Loucy (cell line): ENCODE results near the gene FAM53A.

ENCODE experiments used
- H2AFZ ChIP-seq: fragments of 200-600 bp; sonication (generic); 2 replicates; pipeline ENCODE4 v1.6.0; 2016; ENCODE audit warnings: antibody characterized with exemption, mild to moderate bottlenecking, low read length, moderate library complexity
- H3F3A ChIP-seq: fragments of 200-600 bp; 2 replicates; pipeline ENCODE4 v1.6.0; 2016; ENCODE audit warnings: antibody characterized with exemption, low read depth, mild to moderate bottlenecking
- H3K27me3 ChIP-seq: fragments of 200-600 bp; sonication (generic); 2 replicates; pipeline ENCODE4 v1.6.1; 2014; ENCODE audit warnings: low read length, mild to moderate bottlenecking; ENCODE audit not compliant: insufficient read depth, poor library complexity, severe bottlenecking
- H3K36me3 ChIP-seq: fragments of 200-600 bp; sonication (generic); 2 replicates; pipeline ENCODE4 v1.6.1; 2016; ENCODE audit warnings: low read length; ENCODE audit not compliant: insufficient read depth
- H3K4me1 ChIP-seq: fragments of 200-600 bp; sonication (generic); 2 replicates; pipeline ENCODE4 v1.5.1; 2014; ENCODE audit warnings: low read length, mild to moderate bottlenecking; ENCODE audit not compliant: insufficient read depth, poor library complexity, severe bottlenecking
- H3K4me2 ChIP-seq: fragments of 200-600 bp; sonication (generic); 2 replicates; pipeline ENCODE4 v1.6.0; 2014; ENCODE audit warnings: antibody characterized with exemption, low read length, low read depth, mild to moderate bottlenecking; ENCODE audit not compliant: poor library complexity, severe bottlenecking
- H3K4me3 ChIP-seq: fragments of 200-600 bp; sonication (generic); 2 replicates; pipeline ENCODE4 v1.5.1; 2014; ENCODE audit warnings: low read length, mild to moderate bottlenecking, mixed read lengths; ENCODE audit not compliant: poor library complexity, severe bottlenecking
- H3K79me2 ChIP-seq: fragments of 200-600 bp; sonication (generic); 2 replicates; pipeline ENCODE4 v1.6.1; 2014; ENCODE audit warnings: low read length; ENCODE audit not compliant: insufficient read depth
- H3K9ac ChIP-seq: fragments of 200-600 bp; sonication (generic); 2 replicates; pipeline ENCODE4 v1.6.0; 2014; ENCODE audit warnings: mild to moderate bottlenecking, low read depth, low read length, moderate library complexity; ENCODE audit not compliant: poor library complexity, severe bottlenecking
- H3K9me2 ChIP-seq: fragments of 200-600 bp; sonication (generic); replicated peaks from 2 replicates; pipeline ENCODE4 v1.6.1; 2016; ENCODE audit warnings: low read depth, low read length, mixed read lengths
- H3K9me3 ChIP-seq: fragments of 200-600 bp; sonication (generic); 2 replicates; pipeline ENCODE4 v1.6.1; 2014; ENCODE audit warnings: mild to moderate bottlenecking, antibody characterized with exemption, low read length, low read depth; ENCODE audit not compliant: insufficient read depth
- H4K20me1 ChIP-seq: fragments of 200-600 bp; sonication (generic); 2 replicates; pipeline ENCODE4 v1.6.0; 2014; ENCODE audit warnings: antibody characterized with exemption, low read length, mild to moderate bottlenecking; ENCODE audit not compliant: insufficient read depth, poor library complexity, severe bottlenecking
- EZH2phosphoT487 ChIP-seq: fragments of 200-600 bp; IDR thresholded peaks from 2 replicates; pipeline ENCODE4 v1.6.1; 2018; ENCODE audit warnings: antibody characterized with exemption, mild to moderate bottlenecking, moderate library complexity, borderline replicate concordance
- TF ChIP-seq, protein P1 (sequence below): fragments of 200-600 bp; sonication (generic); conservative IDR thresholded peaks from 2 replicates; pipeline ENCODE4 v1.5.1; 2014; ENCODE audit warnings: mild to moderate bottlenecking, antibody characterized with exemption, low read length

Gene FAM53A

DNA sequence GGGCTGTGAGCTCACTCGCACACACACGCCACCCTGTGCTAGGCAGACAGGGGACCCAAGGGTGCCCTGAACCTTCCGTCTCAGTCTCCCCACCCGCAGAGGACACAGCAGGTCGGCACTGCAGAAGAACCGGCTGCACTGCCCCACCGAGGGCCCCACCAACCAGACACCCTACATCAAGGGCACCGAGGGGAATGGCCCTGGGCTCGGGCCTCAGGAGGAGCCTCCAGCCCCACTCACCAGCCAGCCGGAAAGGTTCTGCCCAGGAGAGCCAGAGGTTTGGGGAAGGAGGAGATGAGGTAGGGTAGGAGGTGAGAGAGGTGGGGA is 45.9 kb downstream of the FAM53A start:
- Histone ChIP-seq H3K9me2 (no peaks in the 10 kb centered on the region), H3F3A (no peaks in the 10 kb centered on the region), H3K4me1 (no peaks in the 10 kb centered on the region), H3K4me3 (no peak overlapping the region), H3K4me2 (no peak overlapping the region), H3K79me2 (no peaks in the 10 kb centered on the region), H3K27me3 (no peaks in the 10 kb centered on the region), H2AFZ (no peak overlapping the region), H3K9ac (no peak overlapping the region), H3K36me3 (no peaks in the 10 kb centered on the region), H3K9me3 (no peaks in the 10 kb centered on the region), H4K20me1 (no peaks in the 10 kb centered on the region)
- TF ChIP-seq, protein P1, sequence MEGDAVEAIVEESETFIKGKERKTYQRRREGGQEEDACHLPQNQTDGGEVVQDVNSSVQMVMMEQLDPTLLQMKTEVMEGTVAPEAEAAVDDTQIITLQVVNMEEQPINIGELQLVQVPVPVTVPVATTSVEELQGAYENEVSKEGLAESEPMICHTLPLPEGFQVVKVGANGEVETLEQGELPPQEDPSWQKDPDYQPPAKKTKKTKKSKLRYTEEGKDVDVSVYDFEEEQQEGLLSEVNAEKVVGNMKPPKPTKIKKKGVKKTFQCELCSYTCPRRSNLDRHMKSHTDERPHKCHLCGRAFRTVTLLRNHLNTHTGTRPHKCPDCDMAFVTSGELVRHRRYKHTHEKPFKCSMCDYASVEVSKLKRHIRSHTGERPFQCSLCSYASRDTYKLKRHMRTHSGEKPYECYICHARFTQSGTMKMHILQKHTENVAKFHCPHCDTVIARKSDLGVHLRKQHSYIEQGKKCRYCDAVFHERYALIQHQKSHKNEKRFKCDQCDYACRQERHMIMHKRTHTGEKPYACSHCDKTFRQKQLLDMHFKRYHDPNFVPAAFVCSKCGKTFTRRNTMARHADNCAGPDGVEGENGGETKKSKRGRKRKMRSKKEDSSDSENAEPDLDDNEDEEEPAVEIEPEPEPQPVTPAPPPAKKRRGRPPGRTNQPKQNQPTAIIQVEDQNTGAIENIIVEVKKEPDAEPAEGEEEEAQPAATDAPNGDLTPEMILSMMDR: no peak
- TF ChIP-seq EZH2phosphoT487: no peak

DNA sequence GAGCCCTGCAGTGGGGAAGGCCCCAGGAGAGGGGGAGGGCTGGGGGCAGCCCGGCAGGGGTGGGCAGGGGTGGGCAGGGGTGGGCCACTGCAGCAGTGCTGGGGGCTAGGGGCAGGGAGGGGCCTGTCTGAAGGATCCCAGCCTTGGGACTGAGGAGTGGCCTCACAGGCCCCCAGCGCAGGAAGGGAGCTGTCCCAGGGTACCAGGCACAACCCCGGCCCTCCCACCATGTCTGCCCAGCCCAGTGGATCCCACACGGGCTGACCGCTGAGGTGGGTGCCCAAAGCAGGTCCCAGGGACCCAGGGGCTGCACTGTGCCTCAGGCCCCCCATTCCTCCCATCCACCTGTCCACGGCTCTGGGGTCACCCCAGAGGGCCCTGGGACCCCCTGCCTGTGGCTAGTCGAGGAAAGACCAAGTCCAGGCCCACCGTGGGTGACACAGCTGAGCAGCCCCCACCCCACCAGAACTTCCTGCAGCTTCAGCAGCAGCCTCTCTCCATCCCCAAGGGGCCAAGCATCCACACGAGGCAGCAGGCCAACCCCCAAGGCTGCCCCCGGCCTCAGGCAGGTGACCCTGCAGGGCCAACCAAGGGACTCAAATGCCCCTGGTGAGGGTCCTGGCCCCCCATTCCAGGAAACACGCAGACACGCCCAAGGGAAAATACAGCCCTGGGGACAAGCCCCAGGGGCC is 46.4 kb downstream of the FAM53A start:
- no peak overlapping the region for H3K4me2 ChIP-seq
- no peak for TF ChIP-seq EZH2phosphoT487
- TF ChIP-seq, protein P1: no peak
- no peaks in the 10 kb centered on the region for H3K79me2 ChIP-seq
- H3K4me1 ChIP-seq: no peaks in the 10 kb centered on the region
- no peaks in the 10 kb centered on the region for H3F3A ChIP-seq
- H3K36me3 ChIP-seq: no peaks in the 10 kb centered on the region
- no peak overlapping the region for H2AFZ ChIP-seq
- no peaks in the 10 kb centered on the region for H4K20me1 ChIP-seq
- H3K9me2 ChIP-seq: no peaks in the 10 kb centered on the region
- H3K27me3 ChIP-seq: no peaks in the 10 kb centered on the region
- no peaks in the 10 kb centered on the region for H3K9me3 ChIP-seq
- no peak overlapping the region for H3K9ac ChIP-seq
- no peak overlapping the region for H3K4me3 ChIP-seq

- Histone ChIP-seq H3K9ac (no peak overlapping the region), H4K20me1 (no peaks in the 10 kb centered on the region), H3K79me2 (no peaks in the 10 kb centered on the region), H3F3A (no peaks in the 10 kb centered on the region), H3K4me3 (no peak overlapping the region), H3K4me1 (no peaks in the 10 kb centered on the region), H3K36me3 (no peaks in the 10 kb centered on the region), H3K9me3 (no peaks in the 10 kb centered on the region), H3K4me2 (no peak overlapping the region), H2AFZ (no peak overlapping the region), H3K9me2 (no peaks in the 10 kb centered on the region), H3K27me3 (no peaks in the 10 kb centered on the region)
- no peak for TF ChIP-seq EZH2phosphoT487
- TF ChIP-seq, protein P1: no peak
Observed at GRCh38 chr4:1636490-1637211, 47.5 kb downstream of the FAM53A start.
